NCI-H2107 treated with DMSO at 0.1 percent for 48 hours (cell line): Measurements from ENCODE around the gene PGBD4.

Experiments
- DNase-seq: peaks from one replicate; lab custom pipeline; 2025; ENCODE audit not compliant: unreplicated experiment; lab: John Stamatoyannopoulos, UW

Gene PGBD4

DNA sequence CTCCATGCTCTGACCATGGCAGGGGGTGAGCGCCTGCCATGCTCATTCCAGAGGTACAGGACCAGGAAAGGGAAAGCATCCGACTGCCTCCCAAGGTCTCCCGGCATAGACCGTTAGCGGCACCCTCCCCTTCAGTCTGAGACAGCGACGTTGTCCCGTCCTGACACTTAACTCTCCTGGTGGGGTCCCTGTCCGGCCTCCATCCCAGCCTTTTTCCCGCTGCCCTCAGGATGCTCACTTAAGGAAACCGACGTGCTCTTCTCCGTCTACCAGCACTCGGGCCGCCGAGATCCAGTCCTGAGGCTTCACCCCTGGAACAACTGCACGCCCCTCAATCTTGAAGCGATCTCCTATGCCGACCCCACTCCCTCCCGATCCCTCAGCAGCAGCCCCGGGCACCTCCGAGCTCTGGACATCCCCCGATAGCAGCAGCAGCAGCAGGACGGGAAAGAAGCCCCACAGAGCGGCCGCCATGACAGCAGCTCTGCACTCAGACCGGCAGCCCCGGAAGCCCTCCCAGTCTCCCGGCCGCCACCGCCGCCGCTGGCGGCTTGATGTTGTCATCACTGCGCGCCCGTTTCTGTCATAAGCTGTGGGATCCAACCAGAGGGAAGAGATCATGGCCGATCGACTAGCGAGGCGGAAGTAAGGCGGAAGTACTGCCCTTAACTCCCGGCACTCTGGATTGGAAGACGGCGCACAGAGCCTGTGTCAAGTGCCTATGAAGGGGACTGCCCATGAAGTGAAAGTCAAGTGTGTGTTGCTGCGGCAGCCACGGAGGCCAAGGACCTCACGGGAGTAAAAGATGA, at the start of gene PGBD4, which contains the start of gene EMC7:
PGBD4 (plus strand) TSS at position 718 of the 809 bp plus-strand sequence. CDS start 449 bp downstream, outside the sequence.
EMC7 (minus strand) TSS at position 497 of the 809 bp plus-strand sequence; CDS start at position 474, 23 bp downstream.
- peak; percentile 88 for DNase-seq

DNA sequence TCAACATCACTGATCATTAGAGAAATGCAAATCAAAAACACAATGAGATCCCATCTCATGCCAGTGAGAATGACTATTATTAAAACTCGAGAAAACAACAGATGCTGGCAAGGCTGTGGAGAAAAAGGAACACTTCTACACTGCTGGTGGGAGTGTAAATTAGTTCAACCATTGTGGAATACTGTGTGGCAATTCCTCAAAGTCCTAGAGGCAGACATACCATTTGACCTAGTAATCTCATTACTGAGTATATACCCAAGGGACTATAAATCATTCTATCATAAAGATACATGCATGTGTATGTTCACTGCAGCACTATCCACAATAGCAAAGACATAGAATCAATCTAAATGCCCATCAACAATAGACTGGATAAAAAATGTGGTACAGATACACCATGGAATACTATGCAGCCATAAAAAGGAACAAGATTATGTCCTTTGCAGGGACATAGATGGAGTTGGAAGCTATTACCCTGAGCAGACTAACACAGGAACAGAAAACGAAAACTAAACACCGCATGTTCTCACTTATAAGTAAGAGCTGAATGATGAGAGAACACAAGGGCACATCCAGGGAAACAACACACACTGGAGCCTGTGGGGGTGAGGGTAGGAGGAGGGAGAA, 47.7 kb upstream of the PGBD4 start:
- no peak for DNase-seq

DNA sequence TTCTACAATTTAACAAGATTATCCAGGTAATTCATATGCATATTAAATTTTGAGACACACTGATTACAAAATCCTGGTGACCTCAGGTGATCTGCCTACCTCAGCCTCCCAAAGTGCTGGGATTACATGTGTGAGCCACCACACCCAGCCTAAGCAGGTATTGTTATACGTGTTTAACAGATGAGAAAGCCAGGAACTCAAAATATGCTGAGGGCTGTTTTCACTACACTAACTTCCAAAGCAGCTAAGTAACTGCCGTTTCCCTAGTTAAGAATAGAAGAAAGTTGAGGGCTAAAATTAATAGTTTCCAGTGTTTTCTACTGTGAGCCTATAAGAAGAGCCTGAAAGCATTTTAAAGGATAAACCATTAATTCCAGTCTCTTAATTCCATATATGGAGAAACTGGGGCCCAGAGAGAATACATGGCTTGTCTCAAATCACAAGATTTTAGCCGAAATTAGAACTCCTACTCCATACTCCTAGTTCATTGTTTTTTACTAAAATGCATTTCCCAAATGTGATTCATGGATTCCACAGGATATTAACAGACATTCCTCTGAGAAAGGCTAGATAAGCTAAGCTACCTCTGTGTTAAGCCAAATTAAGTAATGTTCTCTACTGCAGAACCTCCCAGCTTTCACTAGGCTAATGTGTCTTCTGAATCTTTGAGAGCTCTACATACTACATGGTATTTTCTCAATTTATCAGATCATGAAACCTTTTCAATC, 45.9 kb upstream of the PGBD4 start:
- no peak for DNase-seq

DNA sequence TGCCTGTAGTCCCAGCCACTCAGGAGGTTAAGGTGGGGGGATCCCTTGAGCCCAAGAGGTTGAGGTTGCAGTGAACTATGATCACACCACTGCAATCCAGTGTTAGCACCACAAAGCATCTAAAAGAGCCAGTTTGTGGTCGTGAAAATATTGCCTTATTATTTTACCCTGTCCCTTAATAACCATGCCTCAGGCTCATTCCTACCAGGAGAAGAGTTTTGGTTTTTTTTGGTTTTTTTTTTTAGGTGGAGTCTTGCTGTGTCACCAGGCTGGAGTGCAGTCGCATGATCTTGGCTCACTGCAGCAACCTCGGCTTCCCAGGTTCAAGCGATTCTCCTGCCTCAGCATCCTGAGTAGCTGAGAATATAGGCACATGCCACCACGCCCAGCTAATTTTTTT, 45.0 kb upstream of the PGBD4 start:
- DNase-seq: no peak

DNA sequence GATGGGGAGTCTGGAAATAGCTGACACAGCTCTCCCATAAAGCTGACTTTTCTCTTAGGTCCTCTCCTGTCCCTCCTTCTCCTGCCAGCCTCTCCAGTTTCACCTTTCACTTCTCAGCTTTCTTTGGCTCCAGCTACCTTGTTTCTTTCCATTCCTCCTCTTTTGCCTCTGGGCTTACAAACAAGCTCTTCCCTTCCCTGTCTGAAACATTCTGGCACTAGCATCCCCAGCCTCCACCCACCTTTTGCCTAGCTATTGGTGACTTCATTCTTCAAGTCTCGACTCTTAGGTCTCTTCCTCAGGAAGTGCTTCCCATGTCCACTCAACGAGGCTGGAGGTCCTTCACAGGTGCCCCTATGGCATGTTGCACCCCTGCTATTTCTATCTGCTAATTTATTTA, 42.4 kb upstream of the PGBD4 start:
- no peak for DNase-seq

DNA sequence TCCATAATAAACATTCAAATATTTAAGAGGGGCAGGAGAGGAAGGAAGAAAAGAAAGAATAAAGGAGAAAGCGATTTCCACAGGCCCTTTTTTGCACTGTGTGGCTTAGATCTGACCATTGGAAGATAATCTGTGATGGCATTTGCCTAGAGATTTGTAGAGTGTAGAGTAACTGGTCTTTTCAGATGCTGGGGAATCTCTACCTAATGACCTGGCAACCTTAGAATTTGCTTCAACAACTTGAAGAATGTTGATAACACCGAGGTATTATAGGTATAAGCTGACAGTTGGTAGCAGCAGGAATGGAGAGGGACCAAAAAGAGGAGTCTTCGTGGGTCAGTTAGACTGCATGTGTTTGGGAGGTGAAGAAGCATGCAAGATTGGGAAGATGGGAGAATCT, 41.9 kb upstream of the PGBD4 start:
- DNase-seq: no peak

DNA sequence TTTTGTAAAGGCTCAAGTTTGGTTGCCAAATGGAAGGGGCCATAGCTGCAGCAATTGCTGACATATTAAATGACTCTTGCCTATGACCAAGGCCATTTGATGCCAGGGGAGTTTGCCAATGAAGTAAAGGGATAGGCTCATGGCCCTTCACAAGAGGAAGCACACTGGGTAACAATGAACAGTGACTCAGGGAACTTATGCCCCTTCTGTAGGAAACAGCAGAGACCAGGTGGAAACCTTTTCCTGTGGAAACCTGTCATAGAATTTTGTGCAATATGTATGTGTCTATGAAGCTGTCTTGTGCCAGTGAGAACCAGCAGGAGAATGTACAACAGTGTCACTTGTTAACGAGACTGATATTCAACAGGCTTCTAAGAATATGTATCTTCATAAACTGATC, 37.4 kb upstream of the PGBD4 start:
- no peak for DNase-seq

DNA sequence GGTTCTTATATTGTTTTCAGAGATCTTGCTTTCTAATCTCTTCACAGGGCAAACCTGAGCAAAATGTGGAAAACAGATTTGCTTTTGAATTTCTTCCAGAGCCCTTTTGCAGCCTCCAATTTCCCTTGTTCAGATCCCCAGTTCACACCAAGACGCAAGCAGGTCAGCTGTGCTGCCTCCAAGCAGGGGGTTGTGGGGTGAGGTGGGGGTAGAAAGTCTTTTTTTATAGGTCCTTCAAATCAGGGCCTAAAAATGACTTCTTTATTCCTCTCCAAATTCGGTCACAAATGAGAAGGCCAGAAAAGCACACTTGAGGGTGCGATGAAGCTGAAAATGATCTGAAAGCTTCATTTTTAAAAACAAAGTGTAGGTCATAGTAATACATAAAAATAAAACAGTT, 36.6 kb upstream of the PGBD4 start:
- DNase-seq: no peak

DNA sequence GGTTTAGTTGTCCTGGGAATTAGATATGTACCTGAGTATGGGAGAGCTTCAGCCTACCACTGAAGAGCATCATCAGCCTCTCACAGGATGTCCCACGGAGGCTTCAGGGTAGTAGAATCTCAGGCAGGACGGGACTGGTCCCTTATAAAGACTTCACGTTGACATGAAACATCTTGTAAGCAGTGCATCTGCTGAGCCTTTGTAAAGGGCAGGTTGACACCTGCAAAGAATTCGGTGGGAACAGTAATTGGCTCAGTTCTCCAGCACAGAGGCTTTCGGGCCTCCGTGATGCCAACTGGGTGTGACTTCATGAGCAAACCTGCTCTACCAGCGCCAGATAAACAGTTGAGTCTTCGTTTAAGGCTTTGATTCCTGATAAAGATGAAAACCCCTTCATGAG, 35.9 kb upstream of the PGBD4 start:
- DNase-seq: no peak

DNA sequence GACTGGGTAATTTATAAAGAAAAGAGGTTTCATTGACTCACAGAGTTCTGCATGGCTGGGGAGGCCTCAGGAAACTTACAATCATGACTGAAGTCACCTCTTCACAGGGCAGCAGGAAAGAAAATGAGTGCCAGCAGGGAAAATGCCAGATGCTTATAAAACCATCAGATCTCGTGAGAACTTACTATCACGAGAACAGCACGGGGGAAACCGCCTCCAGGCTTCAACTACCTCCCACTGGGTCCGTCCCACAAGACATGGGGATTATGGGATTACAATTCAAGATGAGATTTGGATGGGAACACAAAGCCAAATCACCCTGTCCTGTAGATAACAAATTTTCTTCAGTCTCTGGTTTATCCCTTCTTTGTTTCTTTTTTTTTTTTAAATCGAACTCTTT, 31.9 kb upstream of the PGBD4 start:
- DNase-seq: no peak

DNA sequence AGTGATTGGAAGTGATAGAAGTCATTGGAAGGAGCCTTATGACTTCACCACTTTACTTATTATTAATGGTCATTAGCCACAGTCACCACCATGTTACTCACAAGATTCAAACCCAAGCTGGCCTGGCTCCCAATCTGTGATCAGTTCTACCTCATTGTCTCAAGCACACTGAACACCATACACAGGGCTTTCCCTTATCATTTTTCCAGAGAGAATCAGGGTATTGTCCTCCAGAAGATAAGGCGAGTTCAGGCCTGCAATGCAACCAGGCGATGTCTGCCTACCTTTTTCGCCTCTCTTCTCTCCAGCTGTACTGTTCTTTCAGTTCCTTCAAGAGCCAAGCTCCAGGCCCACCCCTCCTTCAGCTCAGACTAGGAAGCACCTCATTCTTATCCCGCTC, 25.1 kb upstream of the PGBD4 start:
- no peak for DNase-seq

DNA sequence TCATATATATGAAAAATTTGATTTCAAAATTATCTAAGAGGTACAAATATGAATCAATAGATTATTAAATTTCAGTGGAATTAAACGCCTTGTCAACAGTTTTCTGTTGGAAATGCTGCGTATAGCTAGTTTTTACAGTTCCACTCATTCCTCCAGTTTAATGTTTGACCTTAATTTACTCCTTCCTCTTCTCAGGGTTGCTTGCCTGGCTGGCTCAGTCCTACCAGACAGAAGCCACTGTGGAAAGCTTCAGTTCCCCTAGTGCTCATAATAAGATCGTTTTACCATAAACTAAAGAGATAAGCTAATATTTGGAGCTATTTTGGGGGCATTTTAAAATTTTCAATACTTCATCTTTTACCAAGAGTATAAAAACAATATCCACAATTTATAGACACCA, 23.0 kb upstream of the PGBD4 start:
- DNase-seq: no peak

DNA sequence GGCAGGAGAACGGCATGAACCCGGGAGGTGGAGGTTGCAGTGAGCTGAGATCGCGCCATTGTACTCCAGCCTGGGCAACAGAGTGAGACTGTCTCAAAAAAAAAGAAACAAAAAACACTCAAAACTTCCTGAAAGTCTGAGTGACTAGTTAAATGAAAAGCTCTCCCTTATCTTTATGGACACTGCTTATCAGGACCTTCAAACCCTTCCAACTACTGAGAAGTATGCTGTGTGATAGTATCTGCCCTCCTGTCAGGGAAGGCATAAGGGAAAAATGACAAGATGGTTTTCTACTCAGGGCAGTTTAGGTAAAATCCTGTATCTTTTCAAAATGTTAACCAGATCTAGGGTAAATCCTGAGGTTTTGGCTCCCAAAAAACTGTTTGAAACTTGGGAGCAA, 22.0 kb upstream of the PGBD4 start:
- DNase-seq: no peak

DNA sequence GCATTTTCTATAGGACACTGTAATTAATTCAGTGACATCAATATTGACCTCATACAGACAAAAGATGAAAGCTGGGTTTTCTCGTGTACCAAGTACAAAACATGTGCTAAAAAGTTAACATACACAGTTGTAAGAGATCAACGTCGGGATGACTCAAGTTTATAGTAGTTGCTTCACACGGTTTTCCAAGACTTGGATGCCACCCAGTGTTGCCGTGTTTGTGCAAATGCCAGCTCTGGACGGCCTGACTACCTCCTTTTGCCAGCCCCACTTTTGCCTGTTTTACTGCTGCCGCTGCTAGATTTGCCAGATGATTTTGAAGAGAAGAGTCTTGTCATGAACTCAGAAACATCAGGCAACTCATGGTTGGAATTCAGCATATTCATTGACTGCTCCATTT, 17.8 kb upstream of the PGBD4 start:
- DNase-seq: no peak

DNA sequence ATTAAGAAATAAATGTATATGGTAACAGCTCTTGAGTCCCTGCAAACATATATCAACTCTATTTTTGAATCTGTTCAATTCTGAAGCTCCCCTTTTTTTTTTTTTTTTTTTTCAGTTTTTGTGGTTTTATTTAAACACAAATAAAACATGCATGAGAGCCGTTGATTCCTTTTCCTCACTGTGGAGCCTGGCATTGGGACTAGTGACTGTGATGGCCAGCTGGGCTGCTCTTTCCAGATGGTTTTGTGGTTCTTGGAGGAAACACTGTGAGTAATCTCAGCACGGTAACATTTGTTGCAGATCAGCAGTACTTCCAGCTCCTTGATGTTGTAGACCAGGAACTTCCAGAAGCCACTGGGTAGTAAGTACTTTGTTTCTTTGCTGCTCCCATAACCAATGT, 16.1 kb upstream of the PGBD4 start:
- DNase-seq: no peak

DNA sequence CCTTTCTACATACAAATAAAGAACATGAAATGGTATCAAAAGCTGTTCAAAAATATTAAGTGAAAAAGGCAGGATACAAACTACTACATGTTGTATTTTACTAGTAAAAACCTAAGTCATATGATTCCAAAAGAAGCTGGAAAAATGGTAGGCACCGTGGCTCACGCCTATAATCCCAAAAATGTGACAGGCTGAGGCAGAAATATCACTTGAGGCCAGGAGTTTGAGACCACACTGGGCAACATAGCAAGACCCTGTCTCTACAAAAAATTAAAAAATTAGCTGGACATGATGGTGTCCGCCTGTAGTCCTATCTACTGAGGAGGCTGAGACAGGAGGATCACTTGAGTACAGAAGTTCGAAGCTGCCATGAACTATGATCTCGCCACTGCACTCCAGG, 2.0 kb upstream of the PGBD4 start:
- DNase-seq: no peak

DNA sequence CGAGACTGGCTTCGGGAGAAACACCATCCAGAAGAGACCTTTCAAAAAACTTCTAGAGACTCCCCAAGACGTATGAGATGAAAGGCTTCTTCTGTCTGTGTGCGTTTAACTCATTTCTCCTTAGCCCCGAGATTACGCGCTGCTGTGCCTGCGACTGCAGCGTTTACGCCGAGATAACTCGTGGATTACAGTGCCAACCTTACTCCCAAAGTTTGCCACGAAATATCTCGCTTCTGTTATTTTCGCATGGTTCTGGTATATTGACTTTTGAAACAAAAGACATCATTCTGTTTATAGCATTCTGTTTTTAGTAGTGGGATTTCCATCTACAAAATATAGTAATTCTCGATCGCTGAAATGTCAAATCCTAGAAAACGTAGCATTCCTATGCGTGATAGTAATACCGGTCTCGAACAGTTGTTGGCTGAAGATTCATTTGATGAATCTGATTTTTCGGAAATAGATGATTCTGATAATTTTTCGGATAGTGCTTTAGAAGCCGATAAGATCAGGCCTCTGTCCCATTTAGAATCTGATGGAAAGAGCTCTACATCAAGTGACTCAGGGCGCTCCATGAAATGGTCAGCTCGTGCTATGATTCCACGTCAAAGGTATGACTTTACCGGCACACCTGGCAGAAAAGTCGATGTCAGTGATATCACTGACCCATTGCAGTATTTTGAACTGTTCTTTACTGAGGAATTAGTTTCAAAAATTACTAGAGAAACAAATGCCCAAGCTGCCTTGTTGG, 467 bp downstream of the PGBD4 start:
- no peak for DNase-seq

DNA sequence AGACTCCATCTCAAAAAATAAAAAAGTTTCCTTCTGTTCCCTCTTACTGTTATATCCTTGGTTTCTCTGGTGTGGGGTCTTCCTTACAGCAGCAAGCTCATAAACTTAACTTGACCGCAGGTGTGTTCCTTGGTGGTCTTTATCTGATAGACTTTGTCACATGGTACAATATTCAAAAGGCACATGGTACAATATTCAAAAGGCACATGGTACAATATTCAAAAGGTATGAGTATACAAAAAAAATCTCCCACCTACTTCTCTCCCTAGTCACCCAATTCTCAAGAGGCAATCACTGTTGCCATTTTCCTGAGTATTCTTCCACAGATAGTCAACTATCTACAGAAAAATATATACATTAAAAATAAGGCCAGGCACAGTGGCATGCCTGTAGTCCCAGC, 4.5 kb downstream of the PGBD4 start:
- no peak for DNase-seq

DNA sequence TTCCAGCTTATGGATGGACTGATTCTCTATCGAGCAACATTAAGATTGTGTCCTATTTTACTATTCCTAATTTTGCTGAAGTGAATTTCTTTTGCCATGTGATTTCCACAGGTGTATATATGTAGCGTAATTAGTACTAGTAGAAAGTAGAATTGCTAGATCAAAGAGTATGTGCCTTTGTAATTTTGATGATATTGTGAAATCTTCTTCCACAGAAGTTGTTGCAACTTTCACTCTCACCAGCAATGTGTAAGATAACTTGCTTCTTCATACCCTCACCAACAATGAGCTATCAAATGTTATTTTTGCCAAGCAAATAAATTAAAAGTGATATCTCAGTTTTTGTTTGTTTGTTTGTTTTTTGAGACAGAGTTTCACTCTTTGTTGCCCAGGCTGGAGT, 5.4 kb downstream of the PGBD4 start:
- no peak for DNase-seq

DNA sequence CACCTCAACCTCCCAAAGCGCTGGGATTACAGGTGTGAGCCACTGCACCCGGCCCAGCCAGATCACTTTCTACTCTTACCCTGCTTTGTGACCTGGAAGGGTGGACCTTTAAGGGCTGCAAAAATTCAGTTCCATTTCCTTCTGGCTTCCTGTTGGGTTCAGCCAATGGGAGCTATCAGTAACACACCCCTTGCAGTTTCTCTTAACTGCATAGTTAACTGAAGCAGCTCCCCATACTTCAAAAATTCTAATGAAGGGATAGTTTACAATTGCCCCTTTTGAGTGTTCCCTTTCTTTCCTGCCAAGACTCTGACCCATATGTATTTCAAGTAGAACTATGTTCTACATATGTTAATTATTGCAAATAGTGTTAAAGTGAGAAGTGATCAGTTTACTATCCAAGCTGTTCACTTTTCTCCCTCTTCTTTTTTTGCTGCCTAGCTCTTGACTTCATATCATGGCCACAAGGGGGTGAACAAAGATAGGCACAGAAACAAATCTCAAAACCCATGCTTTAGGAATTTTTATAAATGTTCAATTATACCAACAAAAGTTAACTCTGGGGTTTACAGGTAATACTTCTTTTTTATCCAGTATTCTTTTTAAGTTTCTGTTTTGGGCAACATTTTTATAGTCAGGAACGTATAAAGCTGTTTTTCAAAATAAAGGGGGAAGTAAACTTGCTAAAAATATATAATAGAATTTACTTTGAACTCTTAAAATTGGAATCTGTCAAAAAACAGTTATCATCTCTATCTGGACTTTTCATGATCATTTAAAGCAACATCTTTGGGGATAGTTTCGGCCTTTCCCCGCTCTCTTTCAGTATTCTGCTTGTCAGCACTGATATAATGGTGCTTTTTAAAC, 8.1 kb downstream of the PGBD4 start:
- no peak for DNase-seq
